T-helper 1 cell (primary cell): Measurements from ENCODE around the gene TDP1.
"Not testable (repeated sequence)": the region's sequence is repeated elsewhere in the genome, so short reads cannot be mapped to it uniquely, and the experiment has no call there.

Experiments used
- DNase-seq, 5 donors: peaks; one replicate each; pipeline ENCODE4 v3.0.0-alpha.2; 2012 to 2020

TDP1 gene

GRCh38 chr14:90054803-90055202, 99.1 kb downstream of the TDP1 start:
- DNase-seq = no peak

- DNase-seq = no peak
These were observed 101.1 kb downstream of the TDP1 start for GRCh38 chr14:90056826-90057225.

DNA sequence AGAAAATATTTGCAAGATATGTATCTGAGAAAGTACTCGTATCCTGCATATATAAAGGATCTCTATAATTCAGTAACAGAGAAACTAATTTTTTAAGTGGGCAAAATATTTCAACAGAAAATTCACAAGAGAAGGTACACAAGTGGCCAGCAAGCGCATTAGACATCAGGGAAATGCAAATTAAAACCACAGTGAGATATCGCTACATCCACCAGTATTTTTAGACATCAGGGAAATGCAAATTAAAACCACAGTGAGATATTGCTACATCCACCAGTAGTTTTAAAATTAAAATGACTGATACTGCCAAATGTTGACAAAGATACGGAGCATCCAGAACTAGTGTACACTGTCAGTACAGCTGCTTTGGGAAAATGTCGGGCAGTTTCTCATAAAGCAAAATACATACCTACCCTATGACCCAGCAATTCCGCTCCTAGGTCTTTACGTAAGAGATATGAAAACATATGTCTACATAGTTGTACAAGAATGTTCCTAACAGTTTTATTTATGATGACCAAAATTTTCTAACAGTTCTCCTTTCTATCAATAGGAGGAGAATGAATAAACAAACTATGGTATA, 103.2 kb downstream of the TDP1 start:
- no peak for DNase-seq

DNA sequence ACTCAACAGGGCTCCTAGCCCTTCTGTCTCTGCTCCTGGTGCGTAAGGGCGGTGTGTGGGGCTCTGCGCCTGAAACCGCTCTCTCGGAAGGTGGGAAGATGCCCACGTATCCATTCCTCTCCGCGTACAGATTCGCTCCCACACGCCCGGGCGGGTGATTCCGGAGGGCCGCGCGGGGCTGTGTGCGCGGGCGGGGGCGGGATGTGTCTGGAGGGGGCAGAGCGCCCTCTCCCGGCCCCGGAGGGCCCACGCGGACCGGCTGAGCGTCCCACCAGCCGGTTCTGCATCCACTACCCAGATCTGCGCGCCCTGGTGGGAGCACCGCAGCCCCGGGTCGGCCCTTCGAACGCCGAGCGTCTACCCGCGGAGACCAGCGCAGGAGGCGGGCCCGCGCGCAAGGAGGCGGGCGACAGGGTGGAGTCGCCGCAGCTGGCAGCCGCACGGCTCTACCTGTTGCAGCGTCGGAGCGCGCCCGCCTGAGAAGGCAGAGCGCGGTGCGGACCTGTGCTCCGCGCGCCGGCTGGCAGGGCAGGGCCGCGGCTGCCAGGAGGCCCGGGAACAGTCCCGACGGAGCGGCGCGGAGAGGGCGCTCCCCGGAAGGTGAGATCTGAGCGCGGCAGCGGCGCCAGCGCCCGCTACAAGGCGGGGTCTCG, 104.7 kb downstream of the TDP1 start:
- DNase-seq = peak in 2 of 5 donors; percentile 11 to 64

DNA sequence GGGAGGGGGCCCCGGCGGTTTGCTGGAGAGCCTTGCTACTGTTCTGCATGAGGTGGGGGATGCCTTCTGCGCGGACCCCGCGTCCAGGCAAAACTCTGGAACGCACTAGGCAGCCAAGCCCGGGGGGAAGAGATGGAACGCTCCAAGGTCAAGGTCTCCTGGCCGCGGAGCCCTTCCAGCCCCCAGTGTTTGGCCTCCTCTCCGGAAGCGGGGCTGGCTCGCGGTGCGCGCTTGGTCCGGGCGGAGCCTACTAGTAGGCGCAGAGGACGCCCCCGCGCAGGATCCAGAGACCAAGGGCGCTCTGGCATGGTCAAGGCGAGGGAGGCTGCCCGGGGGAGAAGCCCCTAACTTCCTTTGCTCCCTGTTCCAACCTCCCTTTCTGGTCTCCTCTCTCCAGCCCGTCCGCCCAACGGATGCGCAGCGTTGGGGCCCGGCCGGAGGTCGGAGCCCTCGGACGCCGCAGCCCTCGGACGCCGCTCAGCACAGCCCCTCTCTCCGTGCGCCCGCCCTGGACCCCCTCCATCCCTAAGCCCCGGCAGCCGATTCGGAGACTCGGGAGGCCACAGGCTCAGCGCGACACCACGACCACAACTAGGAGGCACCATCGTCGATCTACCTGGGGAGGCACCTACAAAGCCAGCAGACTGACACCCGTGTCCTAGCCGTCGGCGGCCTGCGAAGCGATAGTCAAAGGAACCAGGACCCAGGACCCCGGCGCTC, 105.4 kb downstream of the TDP1 start:
- DNase-seq = no peak

DNA sequence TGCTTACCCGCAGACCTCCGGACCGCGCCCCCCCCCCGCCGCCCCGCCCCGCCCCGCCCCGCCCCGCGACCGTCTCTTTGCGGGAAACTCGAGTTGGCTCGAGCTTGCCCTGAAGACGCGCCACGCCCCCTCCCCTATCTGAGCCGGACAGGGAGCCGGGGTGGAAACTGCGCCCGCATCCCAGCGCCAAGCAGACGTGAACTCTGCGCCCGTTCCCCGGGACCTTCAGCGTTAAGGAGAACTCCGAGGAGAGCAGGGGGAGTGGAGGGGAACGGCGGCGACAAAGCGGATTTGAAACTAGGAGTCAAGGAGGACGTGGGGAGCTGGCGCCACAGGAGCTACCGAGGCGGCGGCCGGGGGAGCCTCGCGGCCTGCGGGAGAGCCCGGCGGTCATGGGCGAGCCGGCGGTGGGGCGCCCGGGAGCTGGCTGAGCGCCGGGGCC, 106.0 kb downstream of the TDP1 start, which contains the start of gene KCNK13:
Gene KCNK13 (plus strand): TSS at position 310 of the 442 bp plus-strand sequence. CDS start 212 bp downstream, outside the sequence.
- no peak for DNase-seq

GRCh38 chr14:90062127-90062794, 106.5 kb downstream of the TDP1 start:
- DNase-seq = peak in 1 of 5 donors; percentile 13

DNA sequence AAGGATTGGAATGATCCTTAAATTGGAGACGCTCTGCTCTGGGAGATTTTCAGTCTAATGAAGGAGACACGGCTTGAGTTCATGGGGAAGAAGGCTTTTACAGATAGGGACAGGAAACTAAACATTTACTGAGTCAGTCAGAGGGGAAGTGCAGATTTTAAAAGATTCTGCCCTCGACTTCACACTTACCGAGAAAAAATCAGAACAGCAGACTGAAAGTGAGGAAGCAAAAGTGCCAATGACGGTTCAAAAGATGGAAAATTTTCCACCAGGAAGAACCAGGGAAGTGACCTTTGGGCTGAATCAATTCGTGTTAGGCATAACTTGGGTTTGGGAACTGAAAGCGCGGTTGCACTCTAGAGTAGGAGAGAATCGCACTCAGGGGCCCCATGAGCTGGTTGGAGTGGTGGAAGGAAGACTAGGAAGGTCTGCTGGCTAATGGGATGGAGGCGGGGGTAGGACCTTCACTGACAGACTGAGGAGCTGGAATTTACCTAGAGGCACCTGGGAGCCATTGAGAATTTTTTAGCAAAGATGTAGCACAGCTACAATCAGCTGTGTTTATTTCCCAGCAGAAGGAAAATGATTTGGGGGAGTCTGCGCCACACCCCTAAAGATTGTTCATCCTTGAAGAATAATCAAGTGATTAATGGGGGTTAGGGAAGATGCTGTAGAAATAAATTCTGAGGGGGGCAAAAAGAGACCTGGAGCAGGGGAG, 107.3 kb downstream of the TDP1 start:
- DNase-seq = no peak

GRCh38 chr14:90072350-90072749, 116.6 kb downstream of the TDP1 start:
- DNase-seq = no peak

- DNase-seq = no peak
These were observed 123.8 kb downstream of the TDP1 start for GRCh38 chr14:90079576-90079975.

GRCh38 chr14:90087433-90087832, 131.7 kb downstream of the TDP1 start:
- no peak for DNase-seq

GRCh38 chr14:90088176-90088575, 132.4 kb downstream of the TDP1 start:
- DNase-seq = no peak

DNA sequence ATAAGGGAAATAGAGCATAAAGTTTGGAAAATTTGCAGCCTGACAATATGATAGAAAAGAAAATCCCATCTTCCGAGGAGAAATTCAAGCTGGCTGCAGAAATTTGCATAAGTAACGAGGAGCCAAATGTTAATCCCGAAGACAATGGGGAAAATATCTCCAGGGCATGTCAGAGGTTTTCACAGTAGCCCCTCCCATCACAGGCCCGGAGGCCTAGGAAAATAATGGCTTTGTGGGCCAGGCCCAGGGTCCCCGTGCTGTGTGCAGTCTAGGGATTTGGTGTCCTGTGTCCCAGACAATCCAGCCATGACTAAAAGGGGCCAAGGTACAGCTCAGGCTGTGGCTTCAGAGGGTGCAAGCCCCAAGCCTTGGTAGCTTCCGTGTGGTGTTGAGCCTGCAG, 133.8 kb downstream of the TDP1 start:
- not testable (repeated sequence) for DNase-seq

- no peak for DNase-seq
These were observed 135.7 kb downstream of the TDP1 start for GRCh38 chr14:90091393-90091792.

GRCh38 chr14:90093942-90094595, 138.3 kb downstream of the TDP1 start:
- DNase-seq = peak in 1 of 5 donors; percentile 62
